DMS114 treated with DMSO at 0.1 percent for 48 hours (cell line): Measurements from ENCODE around the gene BIRC3.
"Not testable (repeated sequence)": the region's sequence is repeated elsewhere in the genome, so short reads cannot be mapped to it uniquely, and the experiment has no call there.

Source experiments
- DNase-seq: peaks from one replicate; lab custom pipeline; 2025; ENCODE audit not compliant: unreplicated experiment; lab: John Stamatoyannopoulos, UW

Gene BIRC3

DNA sequence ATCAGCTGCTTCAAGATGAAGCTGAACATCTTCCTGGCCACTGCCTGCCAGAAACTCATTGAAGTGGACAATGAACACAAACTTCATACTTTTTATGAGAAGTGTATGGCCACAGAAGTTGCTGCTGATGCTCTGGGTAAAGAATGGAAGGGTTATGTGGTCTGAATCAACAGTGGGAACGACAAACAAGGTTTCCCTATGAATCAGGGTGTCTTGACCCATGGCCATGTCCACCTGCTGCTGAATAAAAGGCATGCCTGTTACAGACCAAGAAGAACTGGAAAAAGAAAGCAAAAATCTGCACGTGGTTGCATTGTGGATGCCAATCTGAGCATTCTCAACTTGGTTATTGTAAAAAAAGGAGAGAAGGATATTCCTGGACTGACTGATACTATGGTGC lies 22.2 kb upstream of the BIRC3 start:
- DNase-seq = no peak

DNA sequence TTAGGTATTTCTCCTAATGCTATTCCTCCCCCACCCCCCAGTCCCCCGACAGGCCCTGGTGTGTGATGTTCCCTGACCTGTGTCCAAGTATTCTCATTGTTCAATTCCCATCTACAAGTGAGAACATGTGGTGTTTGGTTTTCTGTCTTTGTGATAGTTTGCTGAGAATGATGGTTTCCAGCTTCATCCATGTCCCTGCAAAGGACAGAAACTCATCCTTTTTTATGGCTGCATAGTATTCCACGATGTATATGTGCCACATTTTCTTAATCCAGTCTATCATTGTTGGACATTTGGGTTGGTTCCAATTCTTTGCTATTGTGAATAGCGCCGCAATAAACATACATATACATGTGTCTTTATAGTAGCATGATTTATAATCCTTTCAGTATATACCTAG lies 20.5 kb upstream of the BIRC3 start:
- not testable (repeated sequence) for DNase-seq

- not testable (repeated sequence) for DNase-seq
Measured at GRCh38 chr11:102300837-102301236, 16.4 kb upstream of the BIRC3 start.

- no peak for DNase-seq
Measured at GRCh38 chr11:102302241-102302640, 15.0 kb upstream of the BIRC3 start.

- no peak for DNase-seq
Measured at GRCh38 chr11:102304686-102305085, 12.6 kb upstream of the BIRC3 start.

DNA sequence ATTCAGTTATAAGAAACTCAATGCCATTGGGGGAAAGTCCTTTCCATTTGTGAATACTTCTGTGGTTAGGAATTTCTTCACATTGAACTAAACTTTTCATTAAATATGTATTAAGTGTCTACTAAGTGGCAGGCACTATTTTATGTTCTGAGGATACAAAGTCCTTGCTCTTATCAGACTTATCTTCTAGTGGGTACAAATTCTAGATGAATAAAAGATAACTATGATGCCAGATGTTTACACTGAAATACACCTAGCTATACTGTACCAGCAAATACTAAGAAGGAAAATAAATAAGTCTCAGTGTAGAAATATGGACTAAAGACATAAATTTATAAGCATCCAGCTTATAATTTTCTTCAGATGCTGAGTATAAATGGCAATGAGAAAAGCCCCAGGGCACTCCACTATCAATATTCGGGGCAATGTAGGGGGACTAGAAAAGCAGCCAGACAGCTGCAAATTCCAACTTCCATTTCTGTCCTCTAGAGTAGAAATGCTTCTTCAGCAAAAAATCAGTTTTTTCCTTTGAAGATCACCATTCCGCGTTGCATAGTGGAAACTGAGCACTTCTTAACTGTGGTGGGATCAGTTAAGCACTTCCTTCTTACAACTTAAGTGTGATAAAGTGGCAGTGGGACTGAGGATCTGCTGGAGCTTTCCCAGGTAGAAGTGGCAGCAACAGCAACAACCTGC lies 11.8 kb upstream of the BIRC3 start:
- DNase-seq = no peak

DNA sequence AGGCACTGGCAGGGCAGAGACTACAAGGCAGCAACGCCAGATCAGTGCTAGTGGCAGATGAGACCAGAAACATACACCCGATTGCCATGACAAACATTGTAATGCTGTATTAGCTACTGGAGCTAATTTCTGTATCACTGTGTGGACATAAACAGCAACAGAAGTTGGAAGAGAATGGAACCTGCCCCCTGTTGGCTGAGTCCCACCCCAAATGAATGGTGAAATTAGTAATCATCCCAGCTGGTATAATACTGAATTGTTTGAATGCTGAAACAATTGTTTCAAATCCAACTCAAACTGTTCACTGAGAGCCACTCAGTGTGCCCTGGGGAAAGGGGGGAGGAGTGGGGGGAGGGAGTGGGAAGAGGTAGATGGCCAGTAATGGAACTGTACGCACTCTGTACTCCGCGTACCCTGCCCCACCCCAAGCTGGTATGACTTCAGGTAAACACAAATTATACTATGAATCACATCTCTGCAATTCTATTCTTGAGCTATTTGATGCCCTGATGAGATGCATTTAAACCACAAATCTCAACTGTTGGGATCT lies 11.2 kb upstream of the BIRC3 start:
- DNase-seq = no peak

DNA sequence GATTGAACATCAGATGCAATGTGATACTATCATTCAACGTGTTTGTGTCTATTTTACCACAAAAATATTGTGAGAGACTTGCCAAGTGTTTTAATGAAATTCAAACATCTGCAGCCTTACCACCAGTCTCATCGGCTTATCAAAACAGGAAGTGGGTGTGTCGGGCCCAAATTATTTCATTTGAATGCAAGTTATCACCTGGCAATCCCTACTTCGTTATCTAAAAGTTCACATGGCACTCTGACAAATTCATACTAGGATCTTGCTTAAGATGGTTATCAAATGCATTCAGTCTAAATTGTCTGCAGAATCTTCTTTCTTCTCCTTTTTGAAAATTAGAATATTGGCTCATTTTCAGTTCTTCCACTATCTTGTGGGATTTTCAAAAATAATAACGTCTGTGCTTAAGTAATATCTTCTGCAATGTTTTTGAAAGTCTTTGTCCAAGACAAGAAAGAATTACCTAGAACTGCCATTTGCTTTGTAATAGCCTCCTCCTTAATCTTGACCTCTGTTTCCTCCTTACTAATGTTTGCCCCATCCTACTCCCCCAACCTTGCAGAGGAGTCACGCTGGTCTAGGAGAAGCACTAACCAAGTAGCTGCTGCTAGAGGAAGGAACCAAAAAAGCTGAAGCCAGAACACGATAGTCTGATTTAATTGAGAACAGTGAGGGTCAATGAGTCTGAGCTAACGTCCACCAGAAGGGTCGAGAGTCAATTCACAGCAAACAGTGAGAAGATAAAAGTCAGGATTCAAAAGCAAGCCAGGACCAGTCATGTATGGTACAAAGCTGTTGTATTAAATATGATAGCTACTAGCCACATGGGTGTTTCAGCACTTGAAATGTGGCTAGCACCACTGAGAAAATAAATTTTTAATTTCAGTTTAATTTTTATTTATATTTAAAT lies 10.2 kb upstream of the BIRC3 start:
- no peak for DNase-seq

- no peak for DNase-seq
Measured at GRCh38 chr11:102307727-102308038, 9.6 kb upstream of the BIRC3 start.

DNA sequence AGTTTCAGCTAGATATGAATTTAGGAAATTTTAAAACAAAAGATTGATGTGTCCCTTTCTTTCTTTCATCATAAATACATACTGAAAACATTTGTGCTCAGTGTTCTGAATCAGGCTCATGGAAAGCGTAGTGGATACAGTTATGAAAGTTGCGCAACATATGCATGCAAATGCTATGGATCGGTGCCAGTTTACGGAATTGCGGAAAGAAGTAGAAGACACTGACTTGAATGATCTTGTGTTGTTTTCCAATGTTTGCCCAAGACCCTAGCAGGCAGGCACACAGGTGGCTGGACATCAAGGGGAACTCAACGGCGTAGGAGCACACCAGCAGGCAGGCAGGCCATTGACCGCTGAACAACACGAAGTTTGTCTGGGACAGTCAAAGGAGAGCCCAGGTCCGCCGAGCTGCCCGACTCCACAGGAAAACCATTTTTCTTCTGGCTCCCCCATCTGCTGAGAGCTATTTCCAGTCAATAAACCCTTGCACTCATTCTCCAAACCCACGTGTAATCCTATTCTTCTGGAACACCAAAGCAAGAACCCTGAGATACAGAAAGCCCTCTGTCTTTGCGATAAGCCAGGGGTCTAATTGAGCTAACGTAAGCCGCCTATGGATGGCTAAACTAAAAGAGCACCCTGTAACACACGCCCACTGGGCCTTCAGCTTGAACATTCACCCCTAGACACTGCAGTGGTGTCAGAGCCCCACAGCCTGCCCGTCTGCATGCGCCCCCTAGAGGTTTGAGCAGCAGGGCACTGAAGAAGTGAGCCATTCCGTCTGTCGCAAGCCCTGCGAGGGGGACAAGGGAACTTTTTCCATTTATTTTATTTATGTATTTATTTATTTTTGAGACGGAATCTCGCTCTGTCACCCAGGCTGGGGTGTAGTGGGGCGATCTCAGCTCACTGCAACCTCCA lies 7.4 kb upstream of the BIRC3 start:
- no peak for DNase-seq

DNA sequence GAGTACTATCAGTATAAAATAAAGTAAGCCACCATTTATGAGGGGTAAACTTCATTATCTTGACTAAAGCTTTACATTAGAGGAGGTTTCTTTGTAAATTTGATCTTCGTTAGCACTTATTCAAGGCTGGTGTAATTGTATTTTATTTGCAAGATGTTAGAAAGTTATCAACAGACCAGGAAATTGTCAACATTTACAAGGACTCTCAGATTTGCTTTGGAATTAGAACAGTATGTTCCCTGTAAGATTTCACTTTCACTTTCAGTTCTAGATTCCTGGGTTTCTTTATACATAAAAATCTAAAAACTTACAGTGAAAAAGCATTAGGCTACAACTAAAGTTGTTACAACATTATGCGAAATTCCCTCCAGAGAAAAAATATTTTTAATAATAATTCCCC lies 4.6 kb upstream of the BIRC3 start:
- DNase-seq = no peak

DNA sequence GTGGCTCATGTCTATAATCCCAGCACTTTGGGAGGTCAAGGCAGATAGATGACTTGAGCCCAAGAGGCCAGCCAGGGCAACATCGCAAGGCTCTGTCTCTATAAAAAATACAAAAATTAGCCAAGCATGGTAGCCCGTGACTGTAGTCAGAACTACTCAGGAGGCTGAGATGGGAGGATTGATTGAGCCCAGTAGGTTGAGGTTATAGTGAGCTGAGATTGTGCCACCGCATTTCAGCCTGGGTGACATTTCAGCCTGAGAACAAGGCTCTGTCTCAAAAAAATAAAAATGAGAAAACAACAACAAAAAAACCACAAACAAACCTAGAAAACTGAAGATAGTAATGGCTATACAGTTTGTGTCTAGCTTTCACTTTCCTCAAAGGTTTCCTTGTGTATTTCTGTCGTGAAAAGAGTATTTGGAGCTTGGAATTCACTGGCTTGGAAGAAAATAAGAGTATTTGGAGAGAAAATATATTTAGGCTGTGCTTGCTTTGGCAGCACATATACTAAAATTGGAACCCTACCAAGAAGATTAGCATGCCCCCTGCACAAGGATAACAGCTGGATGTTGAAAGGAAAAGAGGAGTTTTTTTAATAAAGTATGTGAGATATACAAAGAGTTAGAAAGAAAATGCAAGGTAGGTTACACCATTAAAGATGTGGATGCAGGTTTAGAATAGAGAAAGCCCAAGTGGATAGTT lies 3.9 kb upstream of the BIRC3 start:
- DNase-seq = no peak

- DNase-seq = no peak
Measured at GRCh38 chr11:102314784-102315183, 2.5 kb upstream of the BIRC3 start.

GRCh38 chr11:102316346-102316904 lies 859 bp upstream of the BIRC3 start:
- no peak for DNase-seq

DNA sequence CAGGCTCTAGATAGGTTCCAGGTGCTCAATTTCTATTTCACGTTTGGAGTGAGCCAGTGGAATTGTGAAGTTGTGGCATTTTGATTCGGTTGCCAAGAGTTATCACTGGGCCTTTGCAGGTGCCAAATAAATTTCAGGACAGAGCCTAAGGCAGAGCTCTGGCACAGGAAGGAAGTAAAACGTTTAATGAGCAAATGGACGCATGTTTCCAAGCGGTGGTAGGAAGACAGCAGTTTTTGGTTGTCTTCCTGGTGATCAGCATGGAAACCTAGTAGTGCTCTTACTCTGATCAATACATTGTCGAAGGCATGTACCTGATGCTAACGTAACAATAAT lies 452 bp downstream of the BIRC3 start:
- no peak for DNase-seq

- no peak for DNase-seq
Measured at GRCh38 chr11:102318469-102318868, 1.2 kb downstream of the BIRC3 start.

DNA sequence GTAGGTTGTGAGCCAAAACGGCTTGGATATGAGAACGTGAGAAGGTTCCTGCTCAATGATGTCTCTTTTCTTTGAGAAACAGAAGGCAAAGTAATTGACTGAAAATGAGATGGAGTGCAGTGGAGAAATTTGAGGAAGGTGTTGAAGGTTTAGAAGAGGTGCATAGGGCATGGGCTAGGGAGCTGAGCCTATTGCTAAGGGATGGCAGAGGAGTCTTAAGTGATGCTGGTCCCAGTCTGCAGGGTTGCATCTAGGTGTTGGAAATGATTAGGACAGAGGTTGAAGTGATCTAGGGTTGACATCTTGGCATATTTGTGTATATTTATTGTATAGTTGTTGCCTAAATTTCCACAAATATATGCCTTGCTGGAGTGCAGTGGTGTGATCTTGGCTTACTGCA lies 2.3 kb downstream of the BIRC3 start:
- no peak for DNase-seq

- DNase-seq = no peak
Measured at GRCh38 chr11:102320188-102320587, 2.9 kb downstream of the BIRC3 start.

DNA sequence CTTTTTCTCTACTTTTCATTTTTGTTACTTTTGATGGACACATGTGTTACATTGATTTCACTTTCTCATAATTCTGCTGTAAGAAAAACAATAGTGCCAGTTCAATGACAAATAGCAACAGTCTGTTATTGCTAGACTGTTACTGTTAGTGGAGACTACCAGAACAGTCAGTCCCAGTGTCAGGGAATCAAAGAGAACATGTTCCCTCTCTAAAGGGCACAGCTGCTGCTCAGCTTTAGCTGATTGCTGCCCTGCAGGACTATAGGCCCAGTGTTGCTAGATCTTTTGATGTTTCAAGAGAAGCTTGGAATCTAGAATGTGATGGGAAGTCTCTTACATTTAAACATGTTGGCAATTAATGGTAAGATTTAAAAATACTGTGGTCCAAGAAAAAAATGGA lies 3.4 kb downstream of the BIRC3 start:
- no peak for DNase-seq

DNA sequence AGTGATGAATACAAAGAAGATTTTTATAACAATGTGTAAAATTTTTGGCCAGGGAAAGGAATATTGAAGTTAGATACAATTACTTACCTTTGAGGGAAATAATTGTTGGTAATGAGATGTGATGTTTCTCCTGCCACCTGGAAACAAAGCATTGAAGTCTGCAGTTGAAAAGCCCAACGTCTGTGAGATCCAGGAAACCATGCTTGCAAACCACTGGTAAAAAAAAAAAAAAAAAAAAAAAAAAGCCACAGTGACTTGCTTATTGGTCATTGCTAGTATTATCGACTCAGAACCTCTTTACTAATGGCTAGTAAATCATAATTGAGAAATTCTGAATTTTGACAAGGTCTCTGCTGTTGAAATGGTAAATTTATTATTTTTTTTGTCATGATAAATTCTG lies 5.3 kb downstream of the BIRC3 start:
- no peak for DNase-seq
